Measurements from ENCODE around the gene BOK.
A peak's percentile ranks its signal among the peaks of the same experiment; 100 is the strongest.

BOK gene

GRCh38 chr2:241539616-241540374 is 18.8 kb upstream of the BOK start:
- DNase-seq = no peak

GRCh38 chr2:241540401-241540770 is 18.2 kb upstream of the BOK start:
- DNase-seq = no peak

- DNase-seq = peak; percentile 22
These were observed 17.6 kb upstream of the BOK start for GRCh38 chr2:241540771-241541561.

- DNase-seq = no peak
These were observed 16.8 kb upstream of the BOK start for GRCh38 chr2:241541564-241542277.

- no peak for DNase-seq
These were observed 16.3 kb upstream of the BOK start for GRCh38 chr2:241542278-241542605.

GRCh38 chr2:241545106-241545505 is 13.4 kb upstream of the BOK start:
- DNase-seq = no peak

GRCh38 chr2:241545523-241546473 is 12.7 kb upstream of the BOK start:
- DNase-seq = no peak

GRCh38 chr2:241546771-241547498 is 11.6 kb upstream of the BOK start:
- no peak for DNase-seq

- DNase-seq = no peak
These were observed 10.6 kb upstream of the BOK start for GRCh38 chr2:241547781-241548450.

- DNase-seq = no peak
These were observed 10.1 kb upstream of the BOK start for GRCh38 chr2:241548451-241548835.

- no peak for DNase-seq
These were observed 7.6 kb upstream of the BOK start for GRCh38 chr2:241550616-241551580.

GRCh38 chr2:241551599-241551997 is 6.9 kb upstream of the BOK start:
- no peak for DNase-seq

- no peak for DNase-seq
These were observed 6.4 kb upstream of the BOK start for GRCh38 chr2:241551998-241552737.

GRCh38 chr2:241553512-241553830 is 5.1 kb upstream of the BOK start:
- DNase-seq = no peak

GRCh38 chr2:241553981-241554380 is 4.6 kb upstream of the BOK start:
- DNase-seq = no peak

GRCh38 chr2:241554610-241555322 is 3.8 kb upstream of the BOK start:
- DNase-seq = no peak

- no peak for DNase-seq
These were observed 2.8 kb upstream of the BOK start for GRCh38 chr2:241555711-241556110.

- DNase-seq = no peak
These were observed 1.8 kb upstream of the BOK start for GRCh38 chr2:241556746-241557145.

Data from effector CD4-positive, alpha-beta T cell (primary cell).